ENCODE measurements around the gene GM2A. TPM values are rescaled to one million over a fixed set of nuclear protein-coding genes. Genes with fewer than 3 reads are reported as not detected.

GM2A gene
- total and polyA plus RNA-seq, 2 of the 13 experiments (the other 11 are each of a cell fraction or from before 2014, with no cell fraction given), result 14.6 to 29.6 TPM

DNA sequence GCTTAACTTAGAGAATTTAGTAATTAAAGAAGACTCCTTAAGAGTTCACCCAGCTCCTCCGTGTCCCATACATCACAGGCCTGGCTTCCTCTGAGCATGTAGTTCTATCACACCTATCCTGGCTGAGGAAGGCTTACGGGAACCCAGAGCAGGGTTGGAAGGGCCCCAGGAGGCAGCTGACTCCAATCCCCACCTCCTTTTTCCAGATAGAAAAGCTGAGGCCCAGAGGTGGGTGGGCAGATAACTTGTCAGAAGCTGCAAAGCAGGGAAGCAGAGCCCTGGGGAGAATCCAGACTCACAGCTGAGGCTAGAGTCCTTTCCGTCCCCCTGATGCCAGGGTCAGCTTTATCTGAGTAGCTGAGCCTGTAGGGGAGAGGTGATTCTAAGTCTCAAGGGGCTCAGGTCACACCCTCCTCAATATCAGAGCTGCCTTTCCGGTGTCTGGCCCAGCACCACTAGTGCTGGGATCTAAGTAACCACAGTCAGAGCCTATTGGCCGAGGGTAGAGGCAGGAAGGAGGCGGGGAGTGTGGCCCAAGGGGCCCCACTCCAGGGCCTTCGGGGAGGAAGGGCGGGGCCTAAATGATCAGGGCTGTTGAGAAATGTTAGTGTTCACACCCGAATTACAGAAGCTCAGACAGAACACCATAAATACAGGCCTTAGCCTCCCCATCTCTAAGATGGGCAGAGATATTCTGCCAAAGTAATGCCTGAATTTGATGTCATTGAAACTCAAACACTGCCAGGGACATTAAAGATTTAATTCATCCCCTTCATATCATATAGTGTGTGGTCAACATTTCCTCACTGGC lies 39.0 kb upstream of the GM2A start (continued):
- TF ChIP-seq, protein P1, sequence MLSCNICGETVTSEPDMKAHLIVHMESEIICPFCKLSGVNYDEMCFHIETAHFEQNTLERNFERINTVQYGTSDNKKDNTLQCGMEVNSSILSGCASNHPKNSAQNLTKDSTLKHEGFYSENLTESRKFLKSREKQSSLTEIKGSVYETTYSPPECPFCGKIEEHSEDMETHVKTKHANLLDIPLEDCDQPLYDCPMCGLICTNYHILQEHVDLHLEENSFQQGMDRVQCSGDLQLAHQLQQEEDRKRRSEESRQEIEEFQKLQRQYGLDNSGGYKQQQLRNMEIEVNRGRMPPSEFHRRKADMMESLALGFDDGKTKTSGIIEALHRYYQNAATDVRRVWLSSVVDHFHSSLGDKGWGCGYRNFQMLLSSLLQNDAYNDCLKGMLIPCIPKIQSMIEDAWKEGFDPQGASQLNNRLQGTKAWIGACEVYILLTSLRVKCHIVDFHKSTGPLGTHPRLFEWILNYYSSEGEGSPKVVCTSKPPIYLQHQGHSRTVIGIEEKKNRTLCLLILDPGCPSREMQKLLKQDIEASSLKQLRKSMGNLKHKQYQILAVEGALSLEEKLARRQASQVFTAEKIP (CRISPR knock-in tag; IDR thresholded peaks at IDR 0.05; ENCODE audit: borderline replicate concordance), result no peak
- no peak for TF ChIP-seq EEA1 (CRISPR knock-in tag; IDR thresholded peaks at IDR 0.05; ENCODE audit: borderline replicate concordance)
- no peak for TF ChIP-seq TBL1XR1 (IDR thresholded peaks at IDR 0.05; ENCODE audit: borderline replicate concordance, low read length, partially characterized antibody)
- 0 out of 2 replicates have a peak, but pooled peaks have one; percentile 25 for TF ChIP-seq GATAD2A (CRISPR knock-in tag; IDR thresholded peaks at IDR 0.05)
- TF ChIP-seq ZNF441 (CRISPR knock-in tag; IDR thresholded peaks at IDR 0.05; ENCODE audit: borderline replicate concordance), result no peak
- no peak for TF ChIP-seq MBD4 (IDR thresholded peaks at IDR 0.05; ENCODE audit: borderline replicate concordance, low read length)
- no peak for TF ChIP-seq NFIC (IDR thresholded peaks at IDR 0.05; ENCODE audit: low read length)
- TF ChIP-seq ZBTB38 (CRISPR knock-in tag; IDR thresholded peaks at IDR 0.05), result no peak
- TF ChIP-seq ZNF883 (CRISPR knock-in tag; IDR thresholded peaks at IDR 0.05; ENCODE audit: not compliant biosample characterization), result no peak
- no peak for TF ChIP-seq NCOA5 (CRISPR knock-in tag; IDR thresholded peaks at IDR 0.05)
- no peak for TF ChIP-seq ZNF329 (CRISPR knock-in tag; IDR thresholded peaks at IDR 0.05; ENCODE audit: low read depth)
- TF ChIP-seq KAT8 (CRISPR knock-in tag; IDR thresholded peaks at IDR 0.05), result 0 out of 2 replicates have a peak, but pooled peaks have one; percentile 31
- TF ChIP-seq TSC22D2 (CRISPR knock-in tag; IDR thresholded peaks at IDR 0.05; ENCODE audit: borderline replicate concordance), result no peak
- TF ChIP-seq, protein P2, sequence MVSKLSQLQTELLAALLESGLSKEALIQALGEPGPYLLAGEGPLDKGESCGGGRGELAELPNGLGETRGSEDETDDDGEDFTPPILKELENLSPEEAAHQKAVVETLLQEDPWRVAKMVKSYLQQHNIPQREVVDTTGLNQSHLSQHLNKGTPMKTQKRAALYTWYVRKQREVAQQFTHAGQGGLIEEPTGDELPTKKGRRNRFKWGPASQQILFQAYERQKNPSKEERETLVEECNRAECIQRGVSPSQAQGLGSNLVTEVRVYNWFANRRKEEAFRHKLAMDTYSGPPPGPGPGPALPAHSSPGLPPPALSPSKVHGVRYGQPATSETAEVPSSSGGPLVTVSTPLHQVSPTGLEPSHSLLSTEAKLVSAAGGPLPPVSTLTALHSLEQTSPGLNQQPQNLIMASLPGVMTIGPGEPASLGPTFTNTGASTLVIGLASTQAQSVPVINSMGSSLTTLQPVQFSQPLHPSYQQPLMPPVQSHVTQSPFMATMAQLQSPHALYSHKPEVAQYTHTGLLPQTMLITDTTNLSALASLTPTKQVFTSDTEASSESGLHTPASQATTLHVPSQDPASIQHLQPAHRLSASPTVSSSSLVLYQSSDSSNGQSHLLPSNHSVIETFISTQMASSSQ (IDR thresholded peaks at IDR 0.05; ENCODE audit: low read depth), result no peak
- TF ChIP-seq, protein P2 (CRISPR knock-in tag; IDR thresholded peaks at IDR 0.05; ENCODE audit: borderline replicate concordance), result no peak
- no peak for TF ChIP-seq ZNF274 (CRISPR knock-in tag; IDR thresholded peaks at IDR 0.05)
- TF ChIP-seq, protein P3, sequence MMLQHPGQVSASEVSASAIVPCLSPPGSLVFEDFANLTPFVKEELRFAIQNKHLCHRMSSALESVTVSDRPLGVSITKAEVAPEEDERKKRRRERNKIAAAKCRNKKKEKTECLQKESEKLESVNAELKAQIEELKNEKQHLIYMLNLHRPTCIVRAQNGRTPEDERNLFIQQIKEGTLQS (CRISPR knock-in tag; IDR thresholded peaks at IDR 0.05), result no peak
- no peak for TF ChIP-seq ZNF530 (CRISPR knock-in tag; IDR thresholded peaks at IDR 0.05; ENCODE audit: low read depth)
- no peak for TF ChIP-seq MED1 (CRISPR knock-in tag; IDR thresholded peaks at IDR 0.05)
- TF ChIP-seq, protein P4, sequence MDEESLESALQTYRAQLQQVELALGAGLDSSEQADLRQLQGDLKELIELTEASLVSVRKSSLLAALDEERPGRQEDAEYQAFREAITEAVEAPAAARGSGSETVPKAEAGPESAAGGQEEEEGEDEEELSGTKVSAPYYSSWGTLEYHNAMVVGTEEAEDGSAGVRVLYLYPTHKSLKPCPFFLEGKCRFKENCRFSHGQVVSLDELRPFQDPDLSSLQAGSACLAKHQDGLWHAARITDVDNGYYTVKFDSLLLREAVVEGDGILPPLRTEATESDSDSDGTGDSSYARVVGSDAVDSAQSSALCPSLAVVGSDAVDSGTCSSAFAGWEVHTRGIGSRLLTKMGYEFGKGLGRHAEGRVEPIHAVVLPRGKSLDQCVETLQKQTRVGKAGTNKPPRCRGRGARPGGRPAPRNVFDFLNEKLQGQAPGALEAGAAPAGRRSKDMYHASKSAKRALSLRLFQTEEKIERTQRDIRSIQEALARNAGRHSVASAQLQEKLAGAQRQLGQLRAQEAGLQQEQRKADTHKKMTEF (CRISPR knock-in tag; IDR thresholded peaks at IDR 0.05), result no peak
- TF ChIP-seq TARDBP (CRISPR knock-in tag; IDR thresholded peaks at IDR 0.05), result no peak
- TF ChIP-seq MAFF (IDR thresholded peaks at IDR 0.05; ENCODE audit: low read depth, low read length), result no peak
- TF ChIP-seq ZFYVE20 (CRISPR knock-in tag; IDR thresholded peaks at IDR 0.05; ENCODE audit: borderline replicate concordance, low read depth), result no peak
- TF ChIP-seq SSRP1 (CRISPR knock-in tag; IDR thresholded peaks at IDR 0.05), result no peak
